Stimulated activated CD8-positive, alpha-beta memory T cell treated with anti-CD3 and anti-CD28 coated beads, Interleukin-12 subunit alpha, Interleukin-12 subunit beta, amount 100 ng/mL, for 24 hours (primary cell): ENCODE results near the gene TIE1.

Experiments
- DNase-seq: peaks from one replicate; pipeline ENCODE4 v3.0.0-alpha.2; 2020; ENCODE audit errors: extremely low read depth

Gene TIE1

GRCh38 chr1:43293896-43294760 lies 6.7 kb upstream of the TIE1 start:
- DNase-seq = no peak

GRCh38 chr1:43294761-43295160 lies 6.0 kb upstream of the TIE1 start:
- no peak for DNase-seq

- no peak for DNase-seq
These were observed 4.6 kb upstream of the TIE1 start for GRCh38 chr1:43296207-43296606.

DNA sequence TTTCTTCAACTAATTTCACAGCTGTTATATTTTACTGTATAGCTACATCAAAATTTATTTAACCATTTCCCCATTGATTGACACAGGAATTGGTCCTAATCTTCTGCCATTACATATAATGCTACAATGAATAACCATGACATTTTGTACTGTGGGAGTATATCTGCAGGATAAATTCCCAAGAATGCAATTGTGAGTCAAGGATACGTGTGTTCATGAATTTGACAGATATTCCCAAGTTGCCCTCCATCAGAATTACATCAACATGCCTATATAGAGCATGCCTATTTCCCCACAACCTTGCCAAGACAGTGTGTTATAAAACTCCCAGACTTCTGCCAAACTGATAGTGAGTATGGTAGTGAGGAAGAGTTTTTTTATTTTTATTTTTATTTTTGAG lies 2.7 kb upstream of the TIE1 start:
- DNase-seq = no peak

DNA sequence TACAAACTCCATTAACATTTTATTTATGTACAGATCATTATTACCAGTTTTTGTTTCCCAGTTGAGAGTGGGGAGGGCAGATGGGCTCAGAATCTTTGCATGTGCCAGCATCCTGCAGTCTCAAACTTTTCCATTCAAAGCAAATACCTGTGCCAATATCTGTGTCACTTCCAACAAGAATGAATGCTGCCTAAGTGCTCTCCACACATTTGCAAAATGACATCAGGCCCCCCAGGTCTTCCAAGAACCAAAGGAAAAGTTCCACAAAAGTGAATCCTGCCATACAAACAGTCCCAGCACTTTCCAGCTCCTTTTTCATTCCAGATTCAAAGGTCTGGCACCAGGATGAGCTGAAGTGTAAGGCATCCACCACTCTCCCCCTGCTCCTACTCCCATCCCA lies 1.7 kb upstream of the TIE1 start:
- DNase-seq = no peak

GRCh38 chr1:43302201-43302600 lies 1.4 kb downstream of the TIE1 start:
- no peak for DNase-seq

GRCh38 chr1:43302721-43303470 lies 2.1 kb downstream of the TIE1 start:
- no peak for DNase-seq

GRCh38 chr1:43303471-43304313 lies 2.9 kb downstream of the TIE1 start:
- no peak for DNase-seq

DNA sequence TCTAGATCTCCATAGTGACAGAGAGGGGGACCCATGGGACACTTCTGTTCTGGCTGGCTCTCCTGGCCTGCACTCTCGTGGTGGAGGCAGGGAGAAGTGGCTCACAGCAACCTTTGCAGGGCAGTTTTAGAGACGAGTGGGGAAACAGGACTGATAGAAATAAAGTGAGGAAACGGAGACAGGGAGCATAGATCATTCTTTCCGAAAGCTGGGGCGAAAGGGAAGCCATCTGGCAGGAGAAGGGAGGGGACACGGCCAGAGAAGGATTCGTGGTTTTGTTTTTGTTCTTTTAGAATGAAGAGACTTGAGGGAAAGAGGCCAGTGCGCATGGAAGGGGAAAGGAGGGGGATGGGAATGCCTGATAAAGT lies 3.5 kb downstream of the TIE1 start:
- DNase-seq = no peak

GRCh38 chr1:43304771-43305300 lies 4.1 kb downstream of the TIE1 start:
- DNase-seq = no peak

- no peak for DNase-seq
These were observed 4.7 kb downstream of the TIE1 start for GRCh38 chr1:43305461-43305860.

DNA sequence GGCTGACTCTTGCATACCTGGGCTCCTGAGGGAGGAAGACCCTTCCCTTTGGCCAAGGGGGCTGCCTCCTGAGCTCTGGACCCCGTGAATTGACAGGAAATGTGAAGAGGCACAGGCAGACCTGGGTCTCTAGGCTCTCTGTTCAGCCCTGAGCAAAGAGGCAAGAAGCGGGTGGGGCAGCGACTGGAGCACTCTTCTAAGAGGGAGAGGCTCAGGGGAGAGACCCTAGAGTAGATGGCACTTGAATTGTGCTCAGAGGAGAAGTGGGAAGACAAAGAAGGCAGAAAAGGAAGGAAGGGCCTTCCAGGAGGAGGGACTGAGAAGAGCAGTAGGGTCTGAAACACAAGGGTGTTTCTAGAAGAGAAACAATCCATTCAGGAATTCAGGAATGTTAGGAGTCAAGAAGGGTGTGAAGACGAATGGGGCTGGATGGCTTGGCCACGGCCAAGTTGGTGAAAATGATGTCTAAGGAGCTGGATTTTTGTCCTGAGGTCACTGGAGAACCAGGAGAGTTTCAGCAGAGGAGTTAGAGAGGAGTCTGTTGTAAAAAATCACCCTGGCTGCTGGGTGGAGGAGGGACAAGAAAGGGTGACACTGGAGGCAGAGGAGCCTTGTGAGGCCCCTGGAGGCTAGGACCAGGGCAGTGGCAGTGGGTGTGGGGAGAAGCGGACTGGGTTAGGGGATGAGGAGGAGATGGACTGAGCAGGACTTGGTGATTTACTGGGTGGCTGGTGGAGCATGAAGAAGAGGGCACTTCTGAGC lies 5.3 kb downstream of the TIE1 start:
- DNase-seq = no peak

- DNase-seq = no peak
These were observed 6.1 kb downstream of the TIE1 start for GRCh38 chr1:43306688-43307457.

DNA sequence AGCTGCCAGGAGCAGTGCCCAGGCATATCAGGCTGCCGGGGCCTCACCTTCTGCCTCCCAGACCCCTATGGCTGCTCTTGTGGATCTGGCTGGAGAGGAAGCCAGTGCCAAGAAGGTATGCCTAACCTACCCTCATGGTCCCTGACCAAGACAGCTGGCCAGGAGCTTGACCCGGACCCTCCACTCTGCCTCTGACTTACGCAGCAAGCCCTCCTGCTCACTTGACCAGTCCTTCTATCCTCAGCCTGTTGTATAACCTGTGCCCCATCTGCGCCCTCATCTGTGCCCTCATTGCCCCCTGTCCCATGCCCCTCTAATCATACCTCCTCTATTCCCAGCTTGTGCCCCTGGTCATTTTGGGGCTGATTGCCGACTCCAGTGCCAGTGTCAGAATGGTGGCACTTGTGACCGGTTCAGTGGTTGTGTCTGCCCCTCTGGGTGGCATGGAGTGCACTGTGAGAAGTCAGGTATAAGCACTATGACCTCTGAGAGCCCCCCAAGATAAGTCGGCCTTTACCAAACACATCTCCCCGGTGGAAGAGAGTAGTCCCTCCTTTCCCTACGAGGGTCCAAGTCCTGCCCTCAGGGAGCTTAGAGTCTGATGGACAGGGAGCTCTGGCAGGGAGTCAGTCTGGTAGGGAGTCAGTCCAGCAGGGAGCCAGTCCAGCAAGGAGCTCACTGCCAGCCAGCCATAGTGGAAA lies 6.8 kb downstream of the TIE1 start:
- no peak for DNase-seq

DNA sequence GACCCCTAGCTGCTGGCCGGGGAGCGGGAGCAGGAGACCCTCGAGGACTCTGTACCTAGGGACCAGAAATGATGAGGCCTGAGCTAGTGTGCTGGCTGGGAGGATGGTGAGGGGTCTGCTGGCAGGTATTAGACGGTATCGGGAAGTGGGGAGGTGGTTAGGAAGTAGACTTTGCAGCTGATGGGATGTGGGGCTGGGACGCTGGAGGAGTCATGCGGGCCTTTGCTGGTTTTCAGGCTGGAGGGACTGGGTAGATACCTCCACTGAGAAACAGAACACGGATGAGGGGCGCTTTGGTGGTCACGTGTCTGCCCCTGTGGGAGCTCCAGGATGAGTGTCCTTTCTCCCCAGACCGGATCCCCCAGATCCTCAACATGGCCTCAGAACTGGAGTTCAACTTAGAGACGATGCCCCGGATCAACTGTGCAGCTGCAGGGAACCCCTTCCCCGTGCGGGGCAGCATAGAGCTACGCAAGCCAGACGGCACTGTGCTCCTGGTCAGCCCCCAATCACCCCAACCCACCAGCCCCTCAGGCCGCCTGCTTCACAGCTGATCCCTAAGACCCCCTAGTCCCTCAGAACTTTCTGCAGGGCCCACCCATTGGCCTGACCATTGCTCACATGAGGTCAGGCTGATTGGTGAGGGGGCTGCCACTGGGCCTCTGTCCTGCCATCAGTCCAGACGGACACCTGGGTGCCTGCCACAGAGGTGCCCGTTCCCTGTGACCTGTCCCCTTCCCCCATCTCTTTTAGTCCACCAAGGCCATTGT lies 8.0 kb downstream of the TIE1 start:
- DNase-seq = no peak

DNA sequence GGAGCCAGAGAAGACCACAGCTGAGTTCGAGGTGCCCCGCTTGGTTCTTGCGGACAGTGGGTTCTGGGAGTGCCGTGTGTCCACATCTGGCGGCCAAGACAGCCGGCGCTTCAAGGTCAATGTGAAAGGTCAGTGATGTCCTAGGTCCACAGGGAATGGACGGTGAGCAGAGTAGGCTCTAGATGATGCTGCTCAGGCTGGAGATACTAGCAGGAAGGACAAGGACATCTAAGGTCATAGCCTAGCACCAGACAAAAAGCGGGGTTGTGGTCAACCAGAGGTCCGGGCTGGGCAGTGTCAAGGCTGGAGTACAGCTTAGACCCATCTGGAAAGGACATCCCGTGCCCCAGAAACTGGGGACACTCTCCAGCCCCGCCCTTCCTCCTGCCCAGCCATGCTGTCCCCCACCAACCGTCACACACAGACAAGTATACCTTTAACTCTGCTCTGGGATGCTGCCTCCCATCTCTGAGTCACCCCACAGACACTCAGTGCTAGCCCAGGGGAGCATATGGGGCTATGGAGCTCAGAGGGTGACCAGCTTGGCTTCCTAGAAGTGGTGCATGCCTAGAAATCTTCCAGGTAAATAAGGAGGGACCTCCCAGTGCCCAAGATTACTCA lies 8.7 kb downstream of the TIE1 start:
- no peak for DNase-seq

- DNase-seq = no peak
These were observed 10.7 kb downstream of the TIE1 start for GRCh38 chr1:43311521-43311920.

- no peak for DNase-seq
These were observed 11.4 kb downstream of the TIE1 start for GRCh38 chr1:43312212-43312623.
